ENCODE results near the gene OR1L6. TPM values are rescaled to one million over a fixed set of nuclear protein-coding genes. Genes with fewer than 3 reads are reported as not detected.

Gene OR1L6, protein sequence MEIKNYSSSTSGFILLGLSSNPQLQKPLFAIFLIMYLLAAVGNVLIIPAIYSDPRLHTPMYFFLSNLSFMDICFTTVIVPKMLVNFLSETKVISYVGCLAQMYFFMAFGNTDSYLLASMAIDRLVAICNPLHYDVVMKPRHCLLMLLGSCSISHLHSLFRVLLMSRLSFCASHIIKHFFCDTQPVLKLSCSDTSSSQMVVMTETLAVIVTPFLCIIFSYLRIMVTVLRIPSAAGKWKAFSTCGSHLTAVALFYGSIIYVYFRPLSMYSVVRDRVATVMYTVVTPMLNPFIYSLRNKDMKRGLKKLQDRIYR
- polyA plus RNA-seq (ENCODE audit: insufficient read length in 12 of 12) = not detected
- long read RNA-seq, donor 1 = 0 reads
- long read RNA-seq, donor 2 = 0 reads
- long read RNA-seq, donor 3 = 0 reads
- long read RNA-seq, donor 4 = 0 reads
- long read RNA-seq, donor 5 = 0 reads
- long read RNA-seq, donor 6 = 0 reads
- long read RNA-seq, donor 7 = 0 reads
- long read RNA-seq, donor 8 = 0 reads
- long read RNA-seq, donor 9 = 0 reads
- long read RNA-seq, donor 10 = 0 reads
- long read RNA-seq, donor 11 = 0 reads

- DNase-seq = no peak
Measured at GRCh38 chr9:122742003-122742402, at the start of gene OR1L6. Gene OR1L6 (plus strand): TSS chr9:122742303. CDS start chr9:122749848, 7,545 bp downstream.

- DNase-seq = no peak
Measured at GRCh38 chr9:122695696-122696095, 46.4 kb upstream of the OR1L6 start.

GRCh38 chr9:122718038-122718437 is 24.1 kb upstream of the OR1L6 start:
- no peak for DNase-seq

- DNase-seq = no peak
Measured at GRCh38 chr9:122719218-122719617, 22.9 kb upstream of the OR1L6 start.

- DNase-seq = no peak
Measured at GRCh38 chr9:122723690-122724089, 18.4 kb upstream of the OR1L6 start, which contains the start of gene OR1L4. Gene OR1L4 (plus strand): TSS chr9:122723990. CDS start chr9:122723990, 0 bp downstream.

DNA sequence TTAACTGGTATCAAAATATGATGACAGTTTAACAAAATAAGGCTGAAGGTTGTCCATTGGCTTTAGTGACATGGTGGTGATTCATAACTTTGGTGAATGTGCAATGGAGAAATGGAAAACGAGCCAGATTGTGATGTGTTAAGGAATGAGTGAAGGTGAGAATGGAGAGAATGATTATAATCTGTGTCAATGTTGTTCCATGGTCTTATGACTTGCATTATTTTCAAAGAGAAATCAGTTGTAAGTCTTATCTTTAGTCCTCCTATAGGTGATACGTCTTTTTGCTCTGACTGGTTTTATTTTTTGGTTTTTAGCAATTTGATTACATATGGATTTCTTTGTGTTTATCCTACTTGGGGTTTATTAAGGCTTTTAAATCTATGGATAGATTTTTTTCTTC is 12.7 kb downstream of the OR1L6 start:
- DNase-seq = no peak

DNA sequence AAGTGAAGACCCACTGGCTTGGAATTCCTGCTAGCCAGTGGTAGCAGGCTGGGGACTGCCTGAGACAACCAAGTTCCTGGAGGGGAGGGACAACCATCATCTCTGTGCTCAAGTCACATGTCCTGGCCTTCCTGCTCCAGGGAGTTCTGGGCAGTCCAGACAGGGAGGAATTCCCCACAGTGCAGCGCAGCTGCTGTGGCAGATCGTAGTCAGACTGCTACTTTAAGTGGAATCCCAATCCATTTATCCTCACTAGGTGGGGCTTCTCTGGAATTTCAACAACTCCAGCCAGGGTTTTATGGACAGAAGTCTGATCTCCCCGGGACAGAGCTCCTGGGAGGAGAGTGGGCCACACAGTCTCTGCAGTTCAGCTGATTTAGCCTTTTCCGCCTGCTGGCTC is 25.7 kb downstream of the OR1L6 start:
- DNase-seq = no peak

DNA sequence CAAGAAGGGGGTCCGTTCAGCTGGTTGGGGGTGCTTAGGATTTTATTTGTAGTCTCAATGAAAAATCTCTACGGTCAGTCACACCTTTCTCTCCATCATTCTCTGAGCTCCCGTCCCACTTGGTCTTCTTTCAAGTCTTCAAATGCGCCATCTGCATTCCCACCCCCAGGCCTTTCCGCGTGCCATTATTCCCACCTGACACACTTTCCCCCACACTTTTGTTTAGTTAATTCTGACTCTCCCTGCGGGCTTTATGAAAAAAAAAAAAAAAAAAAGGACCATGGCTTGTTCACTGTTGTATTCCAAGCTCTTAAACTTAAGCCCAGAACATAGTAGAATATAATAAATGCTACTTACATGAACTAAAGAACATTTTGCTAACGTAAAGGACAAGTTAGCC is 34.9 kb downstream of the OR1L6 start:
- DNase-seq = no peak

DNA sequence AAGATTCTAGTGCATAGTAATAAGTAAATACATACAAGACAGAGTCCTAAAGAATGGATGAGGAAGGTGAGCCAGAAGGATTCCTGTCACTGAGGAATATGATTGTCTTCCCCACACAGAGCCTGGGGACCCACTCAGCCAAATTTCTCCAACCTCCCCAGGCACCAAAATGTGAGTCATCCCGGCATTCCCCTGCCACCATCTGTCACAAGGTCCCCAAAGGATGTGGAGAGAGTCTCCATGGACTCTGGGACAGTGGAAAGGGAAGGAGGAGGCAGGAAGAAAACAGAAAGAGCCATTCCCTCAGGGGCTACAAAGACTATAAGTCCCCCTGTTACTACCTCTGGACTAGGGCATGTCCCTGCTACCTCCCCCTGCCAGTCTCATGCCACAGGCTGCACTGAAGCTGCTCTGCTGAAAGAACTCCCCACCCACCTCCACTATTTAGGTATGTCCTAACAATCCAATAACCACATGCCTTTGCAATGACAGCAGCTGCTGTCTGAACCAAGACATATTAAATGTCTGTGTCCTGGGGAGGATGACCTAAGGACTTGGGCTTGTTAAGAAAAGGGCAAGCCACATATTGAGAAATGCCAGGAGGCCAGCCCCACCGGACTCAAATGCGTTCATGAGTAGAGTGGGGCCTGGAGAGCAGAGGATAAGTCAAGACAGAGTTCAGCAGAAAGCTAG is 36.0 kb downstream of the OR1L6 start:
- DNase-seq = no peak

DNA sequence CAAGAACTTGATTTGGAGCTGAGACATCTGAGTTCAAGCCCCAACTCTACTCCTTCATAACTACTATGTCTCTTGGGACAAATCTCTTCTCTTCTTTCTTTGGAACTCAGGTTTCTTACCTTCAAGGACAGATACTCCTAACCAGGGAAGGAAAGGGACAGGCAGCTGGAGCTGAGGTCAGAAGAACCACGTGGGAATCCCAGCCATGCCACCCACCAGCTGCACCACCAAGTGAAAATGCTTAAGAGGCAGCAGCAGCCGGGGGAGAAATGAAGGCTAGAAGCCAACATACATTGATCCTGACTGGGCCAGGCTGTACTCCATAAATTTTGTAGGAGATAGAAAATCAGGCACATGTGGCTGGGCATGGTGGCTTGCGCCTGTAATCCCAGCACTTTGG is 37.1 kb downstream of the OR1L6 start:
- DNase-seq = no peak

DNA sequence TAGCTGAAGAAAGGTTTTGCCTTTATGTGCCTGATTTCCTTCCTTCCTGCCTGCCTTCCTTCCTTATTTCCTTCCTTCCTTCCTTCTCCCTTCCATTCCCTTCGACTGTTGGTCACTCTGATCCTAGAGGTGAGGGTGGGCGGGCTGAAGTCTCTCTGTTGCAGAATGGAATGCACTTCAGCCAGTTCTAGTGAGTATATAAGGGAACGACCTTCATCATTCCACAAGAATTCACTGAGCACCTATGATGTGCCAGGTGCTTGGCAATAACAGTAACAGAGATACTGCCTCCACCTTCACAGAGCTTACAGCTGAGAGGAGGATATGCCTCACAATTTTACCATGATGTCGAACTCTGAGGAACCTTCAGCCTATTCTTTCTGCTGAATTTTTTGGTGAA is 37.9 kb downstream of the OR1L6 start:
- no peak for DNase-seq

- DNase-seq = no peak
Measured at GRCh38 chr9:122781671-122782070, 39.6 kb downstream of the OR1L6 start.

DNA sequence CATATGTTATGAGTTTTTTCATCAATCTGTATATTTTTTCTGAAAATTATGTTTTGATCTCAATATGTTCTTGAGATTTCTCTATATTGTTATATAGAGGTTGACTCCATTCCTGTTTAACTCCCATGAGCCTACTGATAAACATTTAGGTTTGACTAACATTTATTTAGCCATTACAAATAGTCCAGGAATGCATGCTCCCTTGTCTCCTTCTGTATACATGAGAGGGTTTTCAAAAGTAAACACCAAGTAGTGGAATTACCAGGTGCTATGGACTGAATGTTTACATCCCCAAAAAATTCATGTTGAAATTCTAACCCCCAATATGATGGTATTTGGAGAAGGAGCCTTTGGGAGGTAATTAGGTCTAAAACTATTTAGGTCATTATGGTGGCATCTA is 43.2 kb downstream of the OR1L6 start:
- no peak for DNase-seq

DNA sequence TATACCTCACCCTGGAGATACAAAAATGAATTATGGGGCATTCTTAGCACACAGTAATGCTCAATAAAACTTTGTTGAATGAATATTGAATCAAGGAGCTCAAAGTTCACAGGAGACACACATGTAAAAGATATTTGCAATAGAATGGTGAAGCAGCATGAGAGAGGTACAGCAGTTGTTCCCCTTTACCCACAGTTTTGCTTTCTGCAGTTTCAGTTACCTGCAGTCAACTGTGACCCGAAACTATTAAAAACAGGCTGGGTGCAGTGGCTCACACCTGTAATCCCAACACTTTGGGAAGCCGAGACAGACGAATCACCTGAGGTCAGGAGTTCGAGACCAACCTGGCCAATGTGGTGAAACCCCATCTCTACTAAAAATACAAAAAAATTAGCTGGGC is 44.2 kb downstream of the OR1L6 start:
- DNase-seq = no peak

DNA sequence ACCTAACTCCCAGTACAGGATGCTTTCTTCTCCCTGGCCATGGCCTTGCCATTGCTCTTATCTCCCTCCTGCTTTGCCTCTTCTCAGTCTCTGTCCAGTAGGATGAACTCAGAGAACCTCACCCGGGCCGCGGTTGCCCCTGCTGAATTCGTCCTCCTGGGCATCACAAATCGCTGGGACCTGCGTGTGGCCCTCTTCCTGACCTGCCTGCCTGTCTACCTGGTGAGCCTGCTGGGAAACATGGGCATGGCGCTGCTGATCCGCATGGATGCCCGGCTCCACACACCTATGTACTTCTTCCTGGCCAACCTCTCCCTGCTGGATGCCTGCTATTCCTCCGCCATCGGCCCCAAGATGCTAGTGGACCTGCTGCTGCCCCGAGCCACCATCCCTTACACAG is 46.7 kb downstream of the OR1L6 start, which contains the start of gene OR5C1:
Gene OR5C1 (plus strand): TSS at position 103 of the 400 bp plus-strand sequence. CDS start 0 bp downstream, at position 103.
- DNase-seq = no peak

DNA sequence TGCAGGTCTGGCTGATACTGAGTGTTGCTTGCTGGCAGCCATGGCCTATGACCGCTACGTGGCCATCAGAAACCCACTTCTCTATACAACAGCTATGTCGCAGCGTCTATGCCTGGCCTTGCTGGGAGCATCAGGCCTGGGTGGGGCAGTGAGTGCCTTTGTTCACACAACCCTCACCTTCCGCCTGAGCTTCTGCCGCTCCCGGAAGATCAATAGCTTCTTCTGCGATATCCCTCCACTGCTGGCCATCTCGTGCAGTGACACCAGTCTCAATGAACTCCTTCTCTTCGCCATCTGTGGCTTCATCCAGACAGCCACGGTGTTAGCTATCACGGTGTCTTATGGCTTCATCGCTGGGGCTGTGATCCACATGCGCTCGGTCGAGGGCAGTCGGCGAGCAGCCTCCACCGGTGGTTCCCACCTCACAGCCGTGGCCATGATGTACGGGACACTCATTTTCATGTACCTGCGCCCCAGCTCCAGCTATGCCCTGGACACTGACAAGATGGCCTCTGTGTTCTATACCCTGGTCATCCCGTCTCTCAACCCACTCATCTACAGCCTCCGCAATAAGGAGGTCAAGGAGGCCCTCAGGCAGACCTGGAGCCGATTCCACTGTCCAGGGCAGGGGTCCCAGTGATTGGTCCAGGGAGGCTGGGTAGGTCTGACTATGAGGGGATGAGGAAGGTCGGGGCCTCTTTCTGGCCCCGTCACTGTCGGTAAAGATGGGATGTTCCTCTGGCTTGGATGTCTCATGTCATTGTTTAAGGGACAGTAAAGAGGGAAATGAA is 47.3 kb downstream of the OR1L6 start:
- no peak for DNase-seq

DNA sequence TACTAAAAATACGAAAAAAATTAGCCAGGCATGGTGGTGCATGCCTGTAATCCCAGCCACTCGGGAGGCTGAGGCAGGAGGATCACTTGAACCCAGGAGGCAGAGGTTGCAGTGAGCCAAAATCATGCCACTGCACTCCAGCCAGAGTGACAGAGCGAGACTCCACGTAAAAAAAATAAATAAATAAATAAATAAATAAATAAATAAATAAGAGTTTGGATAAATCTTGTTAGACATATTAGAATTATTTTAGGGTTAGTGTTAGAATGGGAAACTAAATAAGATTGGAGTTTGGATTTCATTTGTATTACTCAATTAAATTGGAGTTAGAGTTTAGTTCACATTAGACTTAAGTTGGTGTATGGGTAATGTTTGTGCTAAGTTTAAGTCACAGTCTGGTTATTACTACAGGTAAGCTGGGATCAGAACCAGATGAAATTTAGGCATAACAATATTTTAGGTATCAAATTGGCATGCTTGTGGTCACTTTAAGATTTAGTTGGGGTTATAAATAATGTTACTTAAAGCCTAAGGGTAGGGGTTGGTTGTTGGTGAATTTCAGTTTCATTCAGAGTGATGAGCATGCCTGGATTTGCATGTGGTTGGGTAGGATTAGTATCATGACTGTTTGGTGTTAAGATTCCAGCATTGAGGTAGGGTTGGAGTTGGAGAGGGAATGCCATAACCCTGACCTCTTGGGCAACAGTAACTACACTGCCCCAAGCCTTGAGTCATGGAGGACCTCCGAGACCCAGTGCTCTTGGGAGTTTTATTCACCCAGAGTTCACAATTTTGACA is 50.0 kb downstream of the OR1L6 start:
- no peak for DNase-seq

GRCh38 chr9:122797316-122798063 is 55.4 kb downstream of the OR1L6 start:
- DNase-seq = no peak
